ENCODE data around the gene SHC3.
A peak's percentile ranks its signal among the peaks of the same experiment; 100 is the strongest.

SHC3 gene

DNA sequence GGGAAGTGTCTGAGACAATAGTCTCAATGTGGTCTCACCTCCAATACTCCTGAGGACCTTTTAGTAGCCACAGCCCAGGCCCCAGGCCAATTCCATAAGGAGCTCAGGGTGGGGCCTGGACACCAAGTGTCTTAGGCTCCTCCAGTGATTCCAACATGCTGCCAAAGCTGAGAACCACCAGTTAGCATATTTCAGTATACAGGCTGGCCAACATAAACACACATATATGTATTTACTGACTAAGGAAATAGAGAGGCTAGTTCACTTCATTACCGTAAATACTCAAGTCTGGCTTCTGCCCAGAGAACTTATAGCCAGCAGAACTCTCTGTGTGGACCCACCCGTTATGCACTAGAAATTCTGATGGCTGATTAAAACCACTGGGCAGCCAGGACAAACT, 163.3 kb downstream of the SHC3 start:
- DNase-seq = no peak

DNA sequence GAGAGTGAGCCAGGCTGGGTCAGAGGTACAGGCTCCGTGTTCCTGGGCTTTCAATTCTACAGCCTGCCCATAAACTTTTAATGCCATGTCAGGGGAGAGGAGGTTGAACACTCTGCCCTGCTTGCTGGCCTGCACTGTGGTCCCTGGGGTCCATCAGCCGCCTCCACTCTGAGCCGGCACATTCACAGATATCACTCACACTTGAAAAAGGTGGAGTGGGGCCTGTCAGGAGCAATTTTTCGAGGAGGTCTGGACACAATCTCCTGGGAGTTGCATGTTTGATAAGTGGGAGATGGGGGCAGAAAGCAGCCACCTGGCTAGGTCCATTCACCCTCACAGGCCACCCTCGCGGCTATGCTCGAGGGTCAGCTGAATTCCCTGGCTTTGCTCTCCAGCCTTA, 164.5 kb downstream of the SHC3 start:
- no peak for DNase-seq

DNA sequence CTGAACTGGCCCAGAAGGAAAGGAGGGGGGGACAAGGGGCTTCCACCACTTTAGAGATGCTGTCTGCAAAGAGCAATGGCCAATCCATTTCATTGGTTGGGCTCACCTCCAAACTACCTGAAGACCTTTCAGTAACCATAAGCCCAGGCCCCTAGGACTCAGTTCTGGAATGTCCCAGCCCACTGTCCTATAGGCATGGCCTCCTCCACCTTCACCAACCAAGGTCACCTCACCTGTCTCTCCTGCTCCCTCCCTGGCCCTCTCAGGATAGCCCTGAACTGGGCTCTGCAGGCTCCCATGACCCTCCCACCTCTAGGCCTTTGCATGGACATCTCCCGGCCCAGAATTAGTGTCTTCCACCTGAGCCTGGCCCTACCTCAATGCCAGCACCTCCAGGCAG, 165.0 kb downstream of the SHC3 start:
- no peak for DNase-seq

DNA sequence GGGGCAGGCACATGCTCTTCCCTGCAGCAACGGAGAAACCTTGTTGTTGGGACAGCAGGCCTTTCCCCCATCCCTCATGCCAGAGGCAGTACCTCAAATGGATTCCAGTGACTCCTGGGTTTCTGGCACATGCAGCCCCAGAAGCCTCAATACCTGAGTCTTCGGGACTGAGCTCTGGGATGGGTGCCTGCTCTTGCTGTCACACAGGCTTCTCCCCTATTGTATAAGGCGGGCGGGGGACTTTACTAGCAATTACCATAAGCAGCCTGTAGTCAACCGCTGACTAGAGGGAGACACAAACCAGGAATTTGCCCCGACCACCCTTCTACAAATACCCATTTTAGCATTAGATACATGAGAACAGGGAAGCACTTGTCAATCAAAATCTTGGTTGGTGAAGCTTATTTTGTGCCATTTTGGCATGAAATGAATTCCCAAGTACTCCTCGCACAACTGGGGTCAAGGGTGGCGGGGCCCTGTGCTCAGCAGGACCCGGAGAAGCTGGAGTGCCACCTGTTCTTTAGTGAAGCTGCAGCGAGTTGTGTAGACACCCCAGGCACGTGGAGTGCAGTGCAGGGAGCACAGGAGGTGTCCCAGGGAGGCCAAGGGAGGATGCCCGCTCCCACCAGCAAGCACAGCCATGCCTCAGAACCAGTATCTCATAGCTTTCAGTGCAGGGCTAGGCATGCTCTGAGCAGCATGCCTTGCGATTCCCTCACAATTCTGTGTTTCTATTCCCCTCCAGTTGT, 166.2 kb downstream of the SHC3 start:
- no peak for DNase-seq

DNA sequence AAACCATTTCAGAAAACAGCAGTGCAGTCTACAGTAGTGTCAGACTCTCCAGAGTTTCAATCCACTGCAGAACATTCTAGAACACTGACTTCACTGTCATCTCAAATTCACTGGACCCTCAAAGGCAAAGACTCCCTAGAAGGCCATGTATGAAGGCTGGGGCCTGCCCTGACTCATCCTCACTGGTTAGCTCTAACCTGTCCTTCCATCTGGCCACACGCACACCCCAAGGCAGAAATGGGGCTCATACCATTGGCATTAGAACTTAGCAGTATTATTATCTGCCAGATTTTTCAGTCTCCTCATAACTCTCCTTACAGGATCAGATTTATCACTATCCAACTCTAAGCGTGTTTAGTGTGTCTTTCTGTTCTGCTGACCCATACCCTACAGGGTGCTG, 166.9 kb downstream of the SHC3 start:
- no peak for DNase-seq

DNA sequence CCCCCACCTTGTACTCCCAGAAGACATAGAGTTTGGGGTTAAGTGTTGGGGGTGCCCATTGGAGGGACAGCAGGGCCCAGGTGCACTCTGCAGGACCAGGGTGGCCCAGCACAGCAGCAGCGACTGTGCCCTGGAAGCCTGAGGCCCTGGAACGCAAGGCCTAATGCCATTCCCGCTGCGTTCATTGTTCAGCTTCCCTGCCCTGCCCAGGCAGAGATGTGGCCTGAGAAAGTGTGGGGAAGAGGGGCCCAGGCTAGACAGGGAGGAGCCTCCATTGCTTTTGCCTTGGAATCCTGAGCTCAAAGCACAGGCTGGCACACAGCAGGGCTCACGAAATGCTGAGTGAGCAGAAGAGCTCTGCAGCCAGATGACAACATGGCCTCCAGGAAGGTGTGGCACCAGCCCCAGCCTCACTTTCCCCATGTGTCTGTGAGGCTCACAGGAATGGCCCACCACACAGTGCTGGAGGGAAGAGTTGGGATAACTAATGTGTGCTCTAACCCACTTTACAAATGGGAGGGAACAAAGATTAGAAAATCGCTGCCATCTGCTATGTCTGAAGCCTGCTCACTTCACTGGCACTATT, 168.0 kb downstream of the SHC3 start:
- DNase-seq = no peak

DNA sequence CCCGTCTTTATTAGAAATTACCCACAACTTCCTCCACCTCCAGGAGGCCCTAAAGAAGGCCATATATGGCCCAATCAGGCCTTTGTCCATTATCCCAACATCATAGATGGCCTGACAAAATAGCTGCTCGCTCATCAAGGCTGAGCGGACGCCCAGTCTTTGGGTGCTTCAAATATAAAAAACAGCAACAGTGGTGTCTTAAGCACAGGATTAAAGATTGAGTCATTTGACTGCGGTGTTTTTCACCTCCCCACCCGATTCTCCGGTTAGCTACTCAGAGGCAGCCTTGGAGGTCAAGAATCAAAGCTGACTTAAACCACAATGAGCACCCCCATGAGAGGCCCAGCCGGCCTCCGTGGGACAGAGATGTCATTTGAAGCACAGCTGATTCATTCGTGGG, 168.6 kb downstream of the SHC3 start:
- DNase-seq = no peak

DNA sequence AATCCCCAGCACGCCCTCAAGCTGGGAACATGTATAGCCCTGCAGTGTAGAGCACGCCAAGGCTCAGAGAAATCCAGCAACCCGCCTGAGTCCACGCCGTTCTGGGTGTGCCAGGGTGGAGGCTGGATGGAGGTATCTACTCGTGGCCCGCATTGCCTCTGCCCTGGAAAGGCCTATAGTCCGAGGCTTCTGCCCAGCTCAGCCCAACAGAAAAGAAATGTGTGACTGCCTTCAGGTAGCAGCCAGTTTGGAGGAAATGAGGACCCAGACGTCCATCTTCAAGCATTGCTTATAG, 169.1 kb downstream of the SHC3 start:
- no peak for DNase-seq

DNA sequence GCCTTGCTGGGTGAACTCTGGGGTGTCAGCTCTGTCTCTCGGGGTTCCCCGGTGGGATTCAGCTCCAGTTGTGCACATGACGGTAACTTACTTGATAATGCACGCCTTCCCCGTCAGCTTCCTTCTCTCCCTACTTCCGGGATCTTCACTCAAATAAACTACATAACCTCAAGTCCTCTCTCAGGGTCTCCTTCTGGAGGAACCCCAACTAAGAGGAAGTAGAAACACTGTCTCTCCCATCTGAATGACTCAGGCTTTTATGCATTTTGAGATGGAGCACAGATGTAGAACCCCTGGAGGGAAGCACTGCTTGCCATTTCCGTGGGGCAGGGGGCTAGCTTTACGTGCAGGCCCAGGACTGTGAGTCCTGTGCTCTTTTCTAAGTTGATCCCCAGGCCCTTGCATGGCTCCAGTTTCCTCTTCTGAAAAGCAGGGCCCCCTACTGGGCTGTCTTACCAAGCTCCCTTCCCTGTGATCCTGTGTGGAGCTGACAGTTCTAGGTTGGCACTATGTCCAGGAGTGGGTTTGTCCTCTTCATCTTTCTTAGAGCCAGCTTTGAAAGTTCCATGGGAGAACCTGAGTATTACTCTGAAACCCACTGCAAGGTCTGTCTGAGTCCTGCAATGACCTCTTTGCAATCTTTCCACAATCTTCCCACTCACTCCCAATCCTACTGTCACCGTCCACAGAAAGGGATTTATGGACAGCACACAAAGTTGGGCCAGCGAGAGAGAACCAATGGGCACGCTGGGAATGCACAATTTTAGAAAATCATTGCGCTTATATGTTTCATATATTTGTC, 169.7 kb downstream of the SHC3 start:
- DNase-seq = no peak

DNA sequence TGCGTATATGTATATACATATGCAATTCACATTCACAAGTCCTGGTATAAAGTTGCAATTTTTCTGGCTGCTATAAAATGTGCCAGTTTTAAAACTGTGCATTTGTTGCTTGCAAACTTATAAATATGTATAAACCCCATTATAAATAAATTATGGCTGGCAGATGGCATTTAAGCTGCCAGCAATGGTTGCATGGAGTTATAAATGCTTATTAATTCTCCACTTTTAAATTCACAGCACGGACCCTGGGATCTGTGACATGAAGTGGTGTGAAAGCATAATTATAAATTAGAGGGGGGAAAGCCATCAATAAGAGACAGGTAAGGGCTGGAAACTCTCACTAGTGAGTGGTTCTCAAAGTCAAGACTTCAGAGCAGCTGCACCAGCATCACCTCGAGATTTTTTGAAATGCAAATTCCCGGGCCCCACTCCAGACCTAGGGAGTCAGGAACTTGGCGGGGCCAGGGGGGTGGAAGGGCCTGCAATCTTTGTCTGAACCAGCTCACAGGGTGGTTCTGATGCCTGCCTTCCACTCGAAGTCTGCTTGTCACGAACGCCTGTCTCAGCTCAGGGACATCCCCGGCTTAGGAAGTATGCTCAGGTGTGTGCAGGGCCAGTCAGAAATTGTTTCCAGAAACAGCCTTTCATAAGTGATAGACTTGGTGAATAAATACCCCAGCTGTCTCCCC, 170.4 kb downstream of the SHC3 start:
- DNase-seq = no peak

DNA sequence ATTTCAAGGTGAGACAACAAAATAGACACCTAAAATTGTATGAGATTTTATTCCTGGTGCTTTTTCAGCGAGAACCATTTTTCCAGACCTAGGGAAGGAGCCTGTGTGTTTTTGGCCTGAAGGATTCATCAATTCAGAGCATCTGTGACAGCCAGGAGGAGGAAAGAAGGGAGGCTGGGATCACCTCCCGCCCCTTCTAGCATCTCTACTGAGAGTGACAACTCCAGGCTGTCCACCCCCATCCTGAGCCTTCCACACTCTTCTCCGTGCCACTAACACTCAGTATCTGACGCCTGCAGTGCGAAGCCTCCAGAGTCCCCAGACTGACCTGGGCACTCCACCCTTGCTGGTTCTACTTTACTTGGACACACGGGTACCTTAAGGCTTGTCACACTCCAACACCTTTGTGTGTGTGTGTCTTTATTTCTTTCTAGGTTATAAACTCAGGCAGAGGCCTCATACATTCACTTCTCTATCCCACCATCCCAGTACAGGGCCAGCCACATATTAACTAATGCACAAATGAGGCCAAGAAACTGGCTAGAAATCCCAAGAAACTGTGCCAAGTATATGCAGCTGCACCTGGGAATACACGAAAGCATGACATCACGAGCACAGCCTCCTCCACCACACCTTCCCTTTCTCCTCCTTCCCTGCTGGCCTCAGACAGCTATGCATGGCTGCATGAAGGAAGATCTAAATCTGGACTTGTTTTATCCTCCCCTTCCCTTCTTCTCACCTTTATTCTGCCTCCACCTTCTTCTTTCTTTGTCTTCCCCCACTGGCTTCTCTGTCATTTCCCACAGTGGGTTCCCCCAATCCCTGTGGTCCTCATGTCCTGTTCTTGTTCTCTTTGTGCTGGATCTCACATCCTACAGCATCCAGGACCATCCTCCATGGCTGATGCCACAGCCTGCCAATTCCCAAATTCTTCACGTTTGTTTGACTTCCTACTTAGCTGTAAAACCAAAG, 171.3 kb downstream of the SHC3 start:
- DNase-seq = no peak

DNA sequence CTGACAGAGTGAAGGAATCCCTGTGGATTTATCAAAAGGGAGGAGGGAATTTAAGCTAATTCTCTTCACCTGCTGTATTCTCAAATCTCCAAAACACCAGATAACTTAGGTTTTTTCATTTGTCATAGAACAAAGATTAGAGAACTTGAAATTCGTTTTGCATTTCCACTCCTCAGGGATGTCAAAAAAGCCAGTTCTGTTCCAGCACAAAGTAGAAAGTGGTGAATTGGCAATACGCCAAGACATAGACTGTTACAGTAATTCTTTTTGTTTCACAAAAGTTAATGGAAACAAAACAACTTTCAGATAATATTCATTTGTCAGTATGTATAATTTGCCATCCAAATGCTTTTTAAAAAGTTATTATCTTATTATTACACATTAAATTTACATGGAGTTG, 172.4 kb downstream of the SHC3 start:
- DNase-seq = no peak

DNA sequence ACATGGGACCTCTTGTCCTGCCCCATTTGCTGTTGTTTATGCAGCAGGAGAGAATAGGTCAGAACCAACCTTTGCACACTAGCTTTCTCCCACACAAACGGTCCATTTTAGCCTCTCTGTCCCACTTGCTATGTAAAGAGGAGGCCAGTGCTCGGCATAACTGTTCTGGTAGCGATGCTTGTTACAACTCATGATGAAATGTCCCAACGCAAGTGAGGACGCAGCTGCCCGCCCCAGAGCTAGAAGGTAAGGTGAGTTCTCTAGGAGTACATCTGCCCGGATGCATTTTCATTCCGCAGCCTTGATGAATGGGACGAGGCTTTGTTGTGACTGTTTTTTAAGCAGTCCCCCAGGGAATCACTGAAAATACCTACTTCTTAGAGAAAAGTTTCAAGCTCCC, 173.3 kb downstream of the SHC3 start:
- DNase-seq = no peak

DNA sequence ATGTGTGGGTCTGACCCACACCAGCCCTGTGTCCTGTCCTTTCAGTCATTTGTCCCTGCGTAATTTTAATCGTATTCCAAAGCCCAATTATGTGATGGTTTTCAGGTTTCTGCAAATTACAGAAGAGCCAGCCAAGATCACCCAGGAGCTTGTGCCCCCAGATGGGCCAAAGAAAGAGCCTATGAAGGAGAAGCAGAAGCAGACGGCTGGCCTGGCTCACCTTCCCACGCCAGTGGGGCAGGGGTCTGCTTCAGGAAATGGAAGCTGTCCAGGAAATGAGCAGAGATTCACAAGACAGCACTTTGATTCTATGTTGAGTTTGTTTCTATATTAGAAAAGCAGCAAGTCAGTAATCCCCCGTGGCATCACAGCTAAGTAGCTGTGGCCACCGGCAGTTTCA, 175.6 kb downstream of the SHC3 start:
- DNase-seq = no peak

DNA sequence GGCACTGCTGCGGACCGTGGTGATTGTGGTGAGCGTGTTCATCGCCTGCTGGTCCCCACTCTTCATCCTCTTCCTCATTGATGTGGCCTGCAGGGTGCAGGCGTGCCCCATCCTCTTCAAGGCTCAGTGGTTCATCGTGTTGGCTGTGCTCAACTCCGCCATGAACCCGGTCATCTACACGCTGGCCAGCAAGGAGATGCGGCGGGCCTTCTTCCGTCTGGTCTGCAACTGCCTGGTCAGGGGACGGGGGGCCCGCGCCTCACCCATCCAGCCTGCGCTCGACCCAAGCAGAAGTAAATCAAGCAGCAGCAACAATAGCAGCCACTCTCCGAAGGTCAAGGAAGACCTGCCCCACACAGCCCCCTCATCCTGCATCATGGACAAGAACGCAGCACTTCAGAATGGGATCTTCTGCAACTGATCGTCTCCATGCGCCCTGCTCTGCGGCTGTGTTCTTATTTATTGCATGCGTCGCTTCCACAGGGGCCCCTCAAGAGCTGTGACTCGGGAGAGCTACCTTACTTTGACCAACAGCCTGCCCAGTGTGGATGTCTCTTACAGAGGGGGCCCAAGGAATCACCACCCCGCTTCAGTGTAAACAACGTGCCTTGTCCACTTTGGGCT, 176.6 kb downstream of the SHC3 start:
- DNase-seq = no peak

DNA sequence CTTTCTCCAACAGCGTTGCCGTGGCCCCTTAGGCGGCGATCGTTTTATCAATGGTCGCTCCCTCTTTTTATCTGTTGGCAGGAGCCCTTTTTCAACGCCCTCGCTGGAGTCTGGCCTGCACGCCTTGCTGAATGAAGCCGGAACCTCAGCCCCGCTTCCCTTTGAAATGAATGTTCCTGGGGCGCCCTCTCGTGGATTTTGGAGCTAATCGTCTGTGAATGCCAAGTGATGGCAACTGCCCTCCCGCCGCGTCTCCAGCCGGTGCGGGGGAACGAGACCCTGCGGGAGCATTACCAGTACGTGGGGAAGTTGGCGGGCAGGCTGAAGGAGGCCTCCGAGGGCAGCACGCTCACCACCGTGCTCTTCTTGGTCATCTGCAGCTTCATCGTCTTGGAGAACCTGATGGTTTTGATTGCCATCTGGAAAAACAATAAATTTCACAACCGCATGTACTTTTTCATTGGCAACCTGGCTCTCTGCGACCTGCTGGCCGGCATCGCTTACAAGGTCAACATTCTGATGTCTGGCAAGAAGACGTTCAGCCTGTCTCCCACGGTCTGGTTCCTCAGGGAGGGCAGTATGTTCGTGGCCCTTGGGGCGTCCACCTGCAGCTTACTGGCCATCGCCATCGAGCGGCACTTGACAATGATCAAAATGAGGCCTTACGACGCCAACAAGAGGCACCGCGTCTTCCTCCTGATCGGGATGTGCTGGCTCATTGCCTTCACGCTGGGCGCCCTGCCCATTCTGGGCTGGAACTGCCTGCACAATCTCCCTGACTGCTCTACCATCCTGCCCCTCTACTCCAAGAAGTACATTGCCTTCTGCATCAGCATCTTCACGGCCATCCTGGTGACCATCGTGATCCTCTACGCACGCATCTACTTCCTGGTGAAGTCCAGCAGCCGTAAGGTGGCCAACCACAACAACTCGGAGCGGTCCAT, 177.4 kb downstream of the SHC3 start:
- DNase-seq = peak; percentile 49

DNA sequence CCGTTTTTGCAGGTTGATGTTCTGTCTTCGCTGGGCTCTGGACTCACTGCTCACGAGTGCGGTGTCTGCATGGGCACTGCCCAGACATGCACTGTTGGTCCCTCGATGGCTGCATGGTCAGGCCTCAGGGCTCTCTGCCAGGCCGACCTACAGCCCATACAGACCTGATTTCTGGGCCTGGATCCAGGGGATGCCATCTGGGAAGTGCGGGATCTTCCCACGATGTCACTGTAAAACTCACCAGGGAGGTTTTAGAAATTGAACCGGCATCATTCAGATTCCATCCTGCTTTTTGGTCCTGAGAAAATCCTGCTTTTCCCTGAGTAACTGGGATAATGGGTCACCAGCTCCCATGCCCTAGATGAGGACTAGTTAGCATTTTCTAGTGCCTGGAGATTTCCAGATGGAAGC, 178.2 kb downstream of the SHC3 start:
- DNase-seq = no peak

DNA sequence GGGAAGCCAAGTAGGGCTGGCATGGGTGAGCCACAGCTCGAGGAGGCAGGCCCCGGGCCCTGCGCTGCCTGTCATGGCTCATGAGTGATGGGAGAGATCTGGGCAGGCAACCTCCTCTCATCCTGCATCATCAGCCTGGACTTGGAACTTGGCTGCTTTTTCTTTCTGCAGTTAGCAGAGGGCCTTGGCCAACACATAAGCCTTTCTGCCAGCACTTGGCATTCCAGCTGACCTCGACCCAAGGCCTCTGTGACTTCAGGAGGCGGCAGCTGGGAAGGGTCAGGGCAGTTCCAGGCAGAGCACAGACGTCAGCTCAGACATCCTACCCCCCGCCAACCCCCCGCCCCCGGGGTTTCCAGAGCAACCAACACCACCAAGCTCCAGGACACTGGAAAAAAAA, 179.7 kb downstream of the SHC3 start:
- DNase-seq = no peak

DNA sequence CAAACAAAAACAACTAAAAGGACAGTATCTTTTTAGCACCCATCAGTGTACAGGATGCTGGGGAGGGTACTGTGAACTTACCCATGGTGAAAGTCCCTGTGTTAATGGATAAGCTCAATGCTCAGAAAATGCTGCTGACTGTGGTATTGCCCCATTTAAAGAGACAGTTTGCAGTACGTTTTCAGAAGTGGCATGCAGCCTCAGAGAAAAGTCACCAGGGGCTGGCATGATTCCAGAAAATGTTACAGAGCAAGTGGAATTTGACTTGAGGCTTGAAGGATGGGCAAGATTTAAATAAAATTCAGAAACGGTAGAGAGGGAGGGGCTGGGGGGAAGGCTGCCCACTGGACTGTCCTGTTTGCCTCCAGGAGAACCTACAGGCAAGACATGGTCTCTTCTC, 180.1 kb downstream of the SHC3 start:
- DNase-seq = no peak

DNA sequence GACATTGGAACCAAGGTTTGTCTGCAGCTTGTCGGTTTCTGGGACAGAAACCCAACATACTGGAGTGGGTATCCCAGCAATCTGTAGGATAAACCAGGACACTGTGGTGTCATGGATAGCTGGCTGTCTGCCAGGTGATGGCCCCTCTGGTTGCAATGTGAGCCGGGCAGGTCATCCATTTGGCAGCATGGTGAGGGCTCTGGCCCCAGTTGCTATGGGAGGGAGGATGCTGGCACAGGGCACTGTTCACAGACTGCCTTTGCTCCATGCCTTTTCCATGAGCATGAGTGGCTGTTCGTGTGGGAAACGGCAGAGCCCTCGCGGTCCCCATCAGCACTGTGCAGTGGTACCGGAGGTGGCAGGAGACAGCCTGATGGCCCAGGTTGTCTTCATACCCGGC, 181.0 kb downstream of the SHC3 start:
- no peak for DNase-seq

DNA sequence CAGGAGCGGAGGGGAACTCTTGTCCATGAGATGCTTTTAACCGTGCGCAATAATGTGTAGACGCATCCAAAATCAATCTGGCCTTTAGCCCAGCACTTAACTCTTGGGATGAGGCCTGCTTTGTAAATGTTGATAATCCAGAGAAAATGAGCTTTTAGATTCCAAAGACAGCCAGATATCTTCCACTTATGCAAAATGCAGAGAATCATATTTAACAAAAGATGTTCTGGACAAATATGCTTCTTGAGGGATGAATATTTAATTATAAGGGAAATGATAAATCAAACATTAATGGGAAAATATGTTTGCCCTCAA, 181.7 kb downstream of the SHC3 start:
- no peak for DNase-seq

All from CD4-positive, alpha-beta T cell treated with Interleukin-4 for 4 hours (primary cell).